Central memory CD4-positive, alpha-beta T cell (primary cell): Measurements from ENCODE around the gene TFPI2.

ENCODE experiments used
- DNase-seq: peaks from one replicate; pipeline ENCODE4 v3.0.0; 2022

Gene TFPI2

GRCh38 chr7:93854480-93854879, 36.1 kb downstream of the TFPI2 start:
- no peak for DNase-seq

GRCh38 chr7:93851536-93851935, 39.0 kb downstream of the TFPI2 start:
- no peak for DNase-seq

GRCh38 chr7:93843260-93843659, 47.3 kb downstream of the TFPI2 start:
- DNase-seq = no peak

GRCh38 chr7:93838966-93839365, 51.6 kb downstream of the TFPI2 start:
- DNase-seq = no peak

GRCh38 chr7:93837245-93837644, 53.3 kb downstream of the TFPI2 start:
- DNase-seq = no peak

GRCh38 chr7:93836116-93836515, 54.4 kb downstream of the TFPI2 start:
- no peak for DNase-seq

GRCh38 chr7:93835702-93836101, 54.9 kb downstream of the TFPI2 start:
- no peak for DNase-seq
